HCT116 (cell line): Measurements from ENCODE around the gene OXER1. TPM values are rescaled to one million over a fixed set of nuclear protein-coding genes. Genes with fewer than 3 reads are reported as not detected.

ENCODE experiments used
- ATAC-seq: fragments of 200-7000 bp; cut with Tn5 transposase; 2 replicates; pipeline ENCODE4 v1.9.1; 2020; ENCODE audit warnings: mild to moderate bottlenecking, moderate library complexity
- BruUV-seq: library from RNA; stranded (reverse); fragments of 400-500 nt; replicated peaks from 2 replicates; lab custom pipeline; 2021; lab: Mats Ljungman, UMichigan
- CTCF ChIA-PET: fragments of 300-600 bp; sonication (Branson Sonifier 250); formaldehyde crosslinking; loops from one replicate; lab custom pipeline; 2021; ENCODE audit warnings: antibody characterized with exemption; lab: Charles Lee
- POLR2A ChIA-PET: fragments of 300-600, 350-600 bp; sonication (Branson Sonifier 250); formaldehyde crosslinking; loops from one replicate; lab custom pipeline; 2021; ENCODE audit warnings: antibody characterized with exemption; lab: Charles Lee
- RAD21 ChIA-PET, 2 experiments: fragments of 300-600 bp; sonication (Branson Sonifier 250); formaldehyde crosslinking; loops; one replicate each; lab custom pipeline; 2023; ENCODE audit warnings: low total read pairs in 2 of 2; ENCODE audit not compliant: uncharacterized antibody in 2 of 2, unreplicated experiment in 2 of 2, low non-redundant PET in 1 of 2; lab: Charles Lee
- DNase-seq: peaks from one replicate; pipeline ENCODE4 v3.0.0-alpha.2; 2010; ENCODE audit warnings: low read depth, low spot score
- H2AFZ ChIP-seq: fragments of 200-600 bp; shearing (Covaris generic), sonication (generic); 2 replicates; pipeline ENCODE4 v1.6.1; 2017; ENCODE audit warnings: low read depth, mixed run types, mixed read lengths, antibody characterized with exemption, low read length; ENCODE audit not compliant: poor library complexity, severe bottlenecking
- H3K27ac ChIP-seq: 2 replicates; pipeline ENCODE4 v1.5.1; 2012; ENCODE audit warnings: low read depth, low read length
- H3K27me3 ChIP-seq: fragments of 200-600 bp; sonication (generic); 2 replicates; pipeline ENCODE4 v1.6.1; 2016; ENCODE audit warnings: mixed run types, low read length, mixed read lengths; ENCODE audit not compliant: insufficient read depth
- H3K36me3 ChIP-seq, 2 experiments: fragments of 200-500 bp in 1 of 2; fragments of 200-600 bp in 1 of 2; sonication (Bioruptor generic) in 1 of 2; sonication (generic) in 1 of 2; 2 replicates each; pipeline versions ENCODE4 v1.5.1 to v1.6.1; 2014 to 2016; ENCODE audit warnings: low read length in 2 of 2, inconsistent platforms in 1 of 2, mixed read lengths in 1 of 2, mixed run types in 1 of 2; ENCODE audit not compliant: insufficient read depth in 2 of 2, control insufficient read depth in 1 of 2
- H3K4me1 ChIP-seq, 2 experiments: fragments of 200-600 bp in 1 of 2; sonication (generic) in 1 of 2; 2 replicates each; pipeline versions ENCODE4 v1.5.1 to v1.6.1; 2012 to 2017; ENCODE audit warnings: low read length in 2 of 2, inconsistent platforms in 1 of 2, mild to moderate bottlenecking in 1 of 2, mixed read lengths in 1 of 2, mixed run types in 1 of 2, moderate library complexity in 1 of 2; ENCODE audit not compliant: insufficient read depth in 2 of 2, control insufficient read depth in 1 of 2
- H3K4me2 ChIP-seq: fragments of 200-600 bp; sonication (generic); 2 replicates; pipeline ENCODE4 v1.6.1; 2017; ENCODE audit warnings: mixed run types, low read length, mixed read lengths
- H3K4me3 ChIP-seq, 2 experiments: fragments of 200-600 bp in 1 of 2; sonication (generic) in 1 of 2; replicated peaks in 1 of 2; 2 replicates each; pipeline ENCODE4 v1.5.1; 2011 to 2016; ENCODE audit warnings: low read length in 2 of 2, control low read depth in 1 of 2, low read depth in 1 of 2, mild to moderate bottlenecking in 1 of 2, mixed read lengths in 1 of 2, mixed run types in 1 of 2
- H3K79me2 ChIP-seq: fragments of 200-600 bp; sonication (generic); 2 replicates; pipeline ENCODE4 v1.6.1; 2017; ENCODE audit warnings: mild to moderate bottlenecking, mixed run types, low read length, moderate library complexity, mixed read lengths; ENCODE audit not compliant: insufficient read depth
- H3K9ac ChIP-seq: fragments of 200-600 bp; sonication (generic); 2 replicates; pipeline ENCODE4 v1.6.1; 2016; ENCODE audit warnings: low read length, mixed read lengths
- H3K9me2 ChIP-seq: fragments of 200-600 bp; sonication (generic), shearing (Covaris generic); 2 replicates; pipeline ENCODE4 v1.6.1; 2017; ENCODE audit warnings: mixed run types, mild to moderate bottlenecking, moderate library complexity; ENCODE audit not compliant: insufficient read depth
- H3K9me3 ChIP-seq, 2 experiments: fragments of 200-500 bp in 1 of 2; fragments of 200-600 bp in 1 of 2; sonication (Bioruptor generic) in 1 of 2; sonication (generic) in 1 of 2; 2 replicates each; pipeline ENCODE4 v1.6.1; 2014 to 2017; ENCODE audit warnings: low read length in 2 of 2, mixed read lengths in 2 of 2, inconsistent platforms in 1 of 2, low read depth in 1 of 2, mild to moderate bottlenecking in 1 of 2, mixed run types in 1 of 2, moderate library complexity in 1 of 2; ENCODE audit not compliant: control insufficient read depth in 1 of 2, insufficient read depth in 1 of 2
- H4K20me1 ChIP-seq: fragments of 200-600 bp; sonication (generic), shearing (Covaris generic); 2 replicates; pipeline ENCODE4 v1.6.1; 2017; ENCODE audit warnings: mixed run types, mild to moderate bottlenecking, moderate library complexity; ENCODE audit not compliant: insufficient read depth
- CBX3 ChIP-seq: IDR thresholded peaks from 2 replicates; pipeline ENCODE4 v1.6.1; 2012; ENCODE audit warnings: low read depth
- CTCF ChIP-seq, 3 experiments: fragments of 200-600 bp in 1 of 3; sonication (generic) in 1 of 3; IDR thresholded peaks in 2 of 3; conservative IDR thresholded peaks in 1 of 3; 2 replicates each; pipeline ENCODE4 v1.5.1; 2012 to 2017; ENCODE audit warnings: low read depth in 2 of 3, low read length in 2 of 3, antibody characterized with exemption in 1 of 3, borderline replicate concordance in 1 of 3, control low read depth in 1 of 3, mild to moderate bottlenecking in 1 of 3, mixed read lengths in 1 of 3, mixed run types in 1 of 3, moderate library complexity in 1 of 3; ENCODE audit not compliant: insufficient read depth in 1 of 3
- EGR1 ChIP-seq: IDR thresholded peaks from 2 replicates; pipeline ENCODE4 v1.6.1; 2012; ENCODE audit warnings: low read depth
- ELF1 ChIP-seq: IDR thresholded peaks from 2 replicates; pipeline ENCODE4 v1.6.1; 2012; ENCODE audit warnings: low read depth, borderline replicate concordance
- EZH2 ChIP-seq: fragments of 200-600 bp; sonication (generic); IDR thresholded peaks from 2 replicates; pipeline ENCODE4 v1.6.1; 2017; ENCODE audit warnings: antibody characterized with exemption, mixed run types
- EZH2phosphoT487 ChIP-seq: fragments of 200-600 bp; IDR thresholded peaks from 2 replicates; pipeline ENCODE4 v1.6.1; 2018; ENCODE audit warnings: antibody characterized with exemption, borderline replicate concordance
- JUND ChIP-seq: IDR thresholded peaks from 2 replicates; pipeline ENCODE4 v1.6.1; 2012
- POLR2A ChIP-seq: IDR thresholded peaks from 2 replicates; pipeline ENCODE4 v1.7.0; 2011; ENCODE audit warnings: borderline replicate concordance; ENCODE audit not compliant: insufficient read depth, insufficient read length; ENCODE audit errors: extremely low read depth
- SIN3A ChIP-seq: IDR thresholded peaks from 2 replicates; pipeline ENCODE4 v1.6.1; 2012; ENCODE audit warnings: low read depth
- SRF ChIP-seq: IDR thresholded peaks from 2 replicates; pipeline ENCODE4 v1.6.1; 2012; ENCODE audit warnings: low read depth
- TCF7L2 ChIP-seq: IDR thresholded peaks from 2 replicates; pipeline ENCODE4 v1.7.0; 2011; ENCODE audit warnings: borderline replicate concordance, inconsistent platforms; ENCODE audit not compliant: insufficient read depth, insufficient read length; ENCODE audit errors: extremely low read depth
- ZFX ChIP-seq: fragments of 450-650 bp; IDR thresholded peaks from 2 replicates; pipeline ENCODE4 v1.6.1; 2017
- ZNF274 ChIP-seq: fragments of 200-500 bp; sonication (Bioruptor generic); IDR thresholded peaks from 2 replicates; pipeline ENCODE4 v1.6.1; 2014; ENCODE audit warnings: mild to moderate bottlenecking, low read depth, low read length, inconsistent platforms
- intact Hi-C: fragments of 100-400 bp; cut with micrococcal nuclease; formaldehyde crosslinking; loops from 2 replicates; pipeline ENCODE4 v1.10.0; 2022
- total RNA-seq: library from RNA; stranded (reverse); gene quantifications from one replicate; pipeline ENCODE4 v1.2.1, GENCODE V29; 2021; ENCODE audit not compliant: unreplicated experiment

The OXER1 gene
- total RNA-seq, 1 experiment from 2014 or later: not detected

GRCh38 chr2:42799881-42800280, 35.9 kb upstream of the OXER1 start:
- Histone ChIP-seq H3K4me3 (no peak overlapping the region), H3K27ac (no peak overlapping the region), H3K9me3 (no peaks in the 10 kb centered on the region), H3K9me2 (no peaks in the 10 kb centered on the region), H3K4me2 (no peak overlapping the region), H3K9ac (no peak overlapping the region), H2AFZ (no peak overlapping the region), H3K4me1 (no peaks in the 10 kb centered on the region), H3K79me2 (no peaks in the 10 kb centered on the region), H4K20me1 (no peaks in the 10 kb centered on the region), H3K36me3 (no peaks in the 10 kb centered on the region), H3K27me3 (no peaks in the 10 kb centered on the region)
- ChIA-PET RAD21 (no interaction called here), CTCF (no interaction called here), POLR2A (interaction anchor here (1.3 kb wide), 1 partner anchor 10 kb away, joined by 3 read pairs; no protein-coding TSS in a partner anchor)
- intact Hi-C loops: no loop called here
- no peak for TF ChIP-seq ZFX
- ATAC-seq (no peak), DNase-seq (no peak)
- no TSS peak for BruUV-seq

- RAD21 ChIA-PET: no interaction called here
- Histone ChIP-seq H3K79me2 (no peaks in the 10 kb centered on the region), H3K27ac (no peak overlapping the region), H3K4me3 (no peak overlapping the region), H3K4me2 (no peak overlapping the region), H3K9me2 (no peaks in the 10 kb centered on the region), H3K9me3 (no peaks in the 10 kb centered on the region), H2AFZ (no peak overlapping the region), H3K9ac (no peak overlapping the region), H3K36me3 (no peaks in the 10 kb centered on the region), H4K20me1 (no peaks in the 10 kb centered on the region), H3K27me3 (no peaks in the 10 kb centered on the region), H3K4me1 (no peaks in the 10 kb centered on the region)
- TF ChIP-seq EZH2: no peak
- no peak for TF ChIP-seq EZH2phosphoT487
- no peak for TF ChIP-seq ZNF274
- TF ChIP-seq ELF1: no peak
- no peak for TF ChIP-seq SIN3A
- TF ChIP-seq TCF7L2: no peak
- TF ChIP-seq CTCF (IDR thresholded peaks at IDR 0.05 in 2 of 3, conservative IDR thresholded peaks at IDR 0.05 in 1 of 3; ENCODE audit: borderline replicate concordance in 1 of 3, insufficient read depth in 1 of 3, low read depth in 2 of 3, low read length in 2 of 3): no peak
- no peak for TF ChIP-seq EGR1
- TF ChIP-seq JUND: no peak
- no peak for TF ChIP-seq SRF
- no peak for TF ChIP-seq POLR2A
- TF ChIP-seq CBX3: no peak
- CTCF ChIA-PET: no interaction called here
- no TSS peak for BruUV-seq
- POLR2A ChIA-PET: interaction anchor here (0.6 kb wide), 1 partner anchor 806 kb away, joined by 4 read pairs; no protein-coding TSS in a partner anchor
- ATAC-seq (no peak), DNase-seq (no peak)
- intact Hi-C loops: no loop called here
These were observed 33.3 kb upstream of the OXER1 start for GRCh38 chr2:42797281-42797680.
